Spleen (tissue), 11 donors: ENCODE measurements around the gene GPATCH2. TPM values are rescaled to one million over a fixed set of nuclear protein-coding genes. Genes with fewer than 3 reads are reported as not detected.

ENCODE experiments used
- DNase-seq: peaks from one replicate; pipeline ENCODE4 v3.0.0-alpha.2; 2020
- H3K27ac ChIP-seq, 8 donors: fragments of 200-600 bp; sonication (generic) in 7 of 8; 1 replicate in 4 of 8; 2 replicates in 4 of 8; pipeline versions ENCODE4 v1.5.0 to v1.8.0; 2016 to 2021; ENCODE audit warnings: inconsistent platforms in 4 of 8, mild to moderate bottlenecking in 4 of 8, moderate library complexity in 1 of 8
- H3K27me3 ChIP-seq, 7 donors: fragments of 200-600 bp; sonication (generic) in 6 of 7; replicated peaks in 1 of 7; 1 replicate in 4 of 7; 2 replicates in 3 of 7; pipeline versions ENCODE4 v1.5.0 to v1.8.0; 2016 to 2021; ENCODE audit warnings: inconsistent platforms in 3 of 7, mild to moderate bottlenecking in 1 of 7
- H3K36me3 ChIP-seq, 6 donors: fragments of 200-600 bp; sonication (generic) in 5 of 6; 1 replicate in 4 of 6; 2 replicates in 2 of 6; pipeline versions ENCODE4 v1.5.0 to v1.8.0; 2016 to 2021; ENCODE audit warnings: inconsistent platforms in 2 of 6
- H3K4me1 ChIP-seq, 6 donors: fragments of 200-600 bp; sonication (generic) in 5 of 6; 1 replicate in 3 of 6; 2 replicates in 3 of 6; pipeline versions ENCODE4 v1.5.0 to v1.8.0; 2016 to 2021; ENCODE audit warnings: inconsistent platforms in 3 of 6
- H3K4me3 ChIP-seq, 8 donors: fragments of 200-600 bp; sonication (generic) in 7 of 8; 1 replicate in 4 of 8; 2 replicates in 4 of 8; pipeline versions ENCODE4 v1.5.0 to v1.8.0; 2016 to 2021; ENCODE audit warnings: inconsistent platforms in 4 of 8, mild to moderate bottlenecking in 4 of 8, moderate library complexity in 2 of 8
- H3K9me3 ChIP-seq, 8 donors: fragments of 200-600 bp; sonication (generic) in 7 of 8; 1 replicate in 4 of 8; 2 replicates in 4 of 8; pipeline versions ENCODE4 v1.5.0 to v1.8.0; 2016 to 2021; ENCODE audit warnings: inconsistent platforms in 4 of 8
- CTCF ChIP-seq, 11 experiments: fragments of 200-600 bp in 7 of 11; fragments of 450-650 bp in 4 of 11; sonication (generic) in 4 of 11; IDR thresholded peaks in 8 of 11; conservative IDR thresholded peaks in 3 of 11; 1 replicate in 7 of 11; 2 replicates in 4 of 11; pipeline versions ENCODE4 v1.4.0 to v1.8.0; 2016 to 2021; ENCODE audit warnings: antibody characterized with exemption in 11 of 11, inconsistent platforms in 4 of 11, mild to moderate bottlenecking in 1 of 11
- POLR2A ChIP-seq, 3 donors: fragments of 450-650 bp; IDR thresholded peaks; one replicate each; pipeline ENCODE4 v1.5.1; 2017; ENCODE audit warnings: antibody characterized with exemption in 3 of 3, mild to moderate bottlenecking in 1 of 3
- POLR2AphosphoS5 ChIP-seq, 3 donors: sonication (generic); formaldehyde crosslinking; IDR thresholded peaks; one replicate each; pipeline ENCODE4 v1.5.1; 2017; ENCODE audit warnings: antibody characterized with exemption in 3 of 3
- WGBS, 5 donors: extraction: QIAGEN DNeasy Blood & Tissue Kit in 3 of 5; methylation state at CpG; one replicate each; pipeline versions ENCODE4 v1.1.5 to v1.1.7; 2013 to 2018; 5-methylcytosine and 5-hydroxymethylcytosine counted together
- intact Hi-C: fragments of 100-400 bp; cut with DNase I; formaldehyde crosslinking; loops from one replicate; pipeline ENCODE4 v1.15.0; 2023; ENCODE audit warnings: low total_unique reads
- polyA plus RNA-seq, 3 donors: library from polyadenylated mRNA; stranded (reverse); fragments of 200-250 nt; gene quantifications; one replicate each; pipeline ENCODE4 v1.2.1, GENCODE V29; 2013
- total RNA-seq, 7 donors: library from RNA; depleted of rRNA in 3 of 7; stranded (reverse); fragments of >200 nt in 3 of 7; fragmentation: NEBNext Ultra II Directional in 4 of 7; extraction: Animal tissue kit (Norgen Biotek cat#: 25700) in 4 of 7; gene quantifications; one replicate each; pipeline versions ENCODE4 v1.1.0 to v1.2.1, GENCODE V29; 2016 to 2021
- donor health status: healthy with polysubstance abuse.
- donor health status: DM: no; HTN: no; CAD: no; lungs with moderate emphysema.
- donor health status: DM: no; HTN: no; CAD: no.
- donor health status: Bipolar disorder and iron deficiency.
- donor health status: healthy.
- donor health status: DM: no; HTN: no; CAD: no.
- donor health status: DM: yes; HTN: yes; CAD: no.

GPATCH2 gene
- total and polyA plus RNA-seq, 10 donors: 2.7 to 24.2 (median 17.7) TPM

GRCh38 chr1:217564833-217565232 is 66.1 kb downstream of the GPATCH2 start:
- H3K9me3 ChIP-seq: no peaks in the 10 kb centered on the region
- intact Hi-C loops: no loop called here
- WGBS, 5 donors: 84 to 91% (median 87%) methylated on average over 3 of the region's 3 CpGs
- H3K36me3 ChIP-seq: no peaks in the 10 kb centered on the region
- H3K27me3 ChIP-seq: no peaks in the 10 kb centered on the region
- TF ChIP-seq POLR2AphosphoS5 (IDR thresholded peaks at IDR 0.05) (no peak), POLR2A (IDR thresholded peaks at IDR 0.05) (no peak), CTCF (IDR thresholded peaks at IDR 0.05 in 8 of 11, conservative IDR thresholded peaks at IDR 0.05 in 3 of 11) (no peak)
- H3K4me1 ChIP-seq: no peaks in the 10 kb centered on the region
- no peak for DNase-seq
- no peak overlapping the region for H3K27ac ChIP-seq
- H3K4me3 ChIP-seq: no peak overlapping the region

- Histone ChIP-seq H3K4me1 (no peaks in the 10 kb centered on the region), H3K4me3 (no peak overlapping the region), H3K9me3 (no peaks in the 10 kb centered on the region), H3K27ac (no peak overlapping the region), H3K36me3 (no peaks in the 10 kb centered on the region), H3K27me3 (no peaks in the 10 kb centered on the region)
- TF ChIP-seq POLR2A (IDR thresholded peaks at IDR 0.05): no peak
- TF ChIP-seq CTCF (IDR thresholded peaks at IDR 0.05 in 8 of 11, conservative IDR thresholded peaks at IDR 0.05 in 3 of 11): no peak
- no peak for TF ChIP-seq POLR2AphosphoS5 (IDR thresholded peaks at IDR 0.05)
- no peak for DNase-seq
- WGBS, 5 donors: 79 to 87% (median 82%) methylated on average over 6 of the region's 6 CpGs
- intact Hi-C loops: no loop called here
These were observed 66.7 kb downstream of the GPATCH2 start for GRCh38 chr1:217564207-217564606.

- no peak overlapping the region for H3K4me3 ChIP-seq
- no peak for TF ChIP-seq CTCF (IDR thresholded peaks at IDR 0.05 in 8 of 11, conservative IDR thresholded peaks at IDR 0.05 in 3 of 11)
- TF ChIP-seq POLR2AphosphoS5 (IDR thresholded peaks at IDR 0.05): no peak
- TF ChIP-seq POLR2A (IDR thresholded peaks at IDR 0.05): no peak
- intact Hi-C loops: no loop called here
- H3K27ac ChIP-seq: no peak overlapping the region
- no peaks in the 10 kb centered on the region for H3K4me1 ChIP-seq
- no peaks in the 10 kb centered on the region for H3K9me3 ChIP-seq
- no peaks in the 10 kb centered on the region for H3K27me3 ChIP-seq
- H3K36me3 ChIP-seq: no peaks in the 10 kb centered on the region
- DNase-seq: no peak
These were observed 67.7 kb downstream of the GPATCH2 start for GRCh38 chr1:217563179-217563578.

- 88 to 96% (median 92%) methylated on average over 4 of the region's 4 CpGs for WGBS, 5 donors
- no peaks in the 10 kb centered on the region for H3K36me3 ChIP-seq
- intact Hi-C loops: no loop called here
- no peaks in the 10 kb centered on the region for H3K9me3 ChIP-seq
- H3K4me1 ChIP-seq: no peaks in the 10 kb centered on the region
- no peaks in the 10 kb centered on the region for H3K27me3 ChIP-seq
- H3K4me3 ChIP-seq: no peak overlapping the region
- no peak overlapping the region for H3K27ac ChIP-seq
- TF ChIP-seq POLR2A (IDR thresholded peaks at IDR 0.05) (no peak), POLR2AphosphoS5 (IDR thresholded peaks at IDR 0.05) (no peak), CTCF (IDR thresholded peaks at IDR 0.05 in 8 of 11, conservative IDR thresholded peaks at IDR 0.05 in 3 of 11) (no peak)
- no peak for DNase-seq
These were observed 68.5 kb downstream of the GPATCH2 start for GRCh38 chr1:217562229-217562878.
